Upper lobe of left lung (tissue), 6 donors: ENCODE measurements around the gene GLCE. TPM values are rescaled to one million over a fixed set of nuclear protein-coding genes. Genes with fewer than 3 reads are reported as not detected.

Source experiments
- ATAC-seq, 2 donors: fragments of 200-7000 bp; cut with Tn5 transposase; one replicate each; pipeline ENCODE4 v1.9.1; 2022; ENCODE audit warnings: mild to moderate bottlenecking in 2 of 2, moderate library complexity in 2 of 2; ENCODE audit not compliant: low FRiP score in 2 of 2
- DNase-seq, 2 donors: peaks; one replicate each; pipeline ENCODE4 v3.0.0-alpha.2; 2019 to 2020
- H3K27ac ChIP-seq, 4 donors: fragments of 200-600 bp; sonication (generic); one replicate each; pipeline ENCODE4 v1.5.1; 2016 to 2019
- H3K27me3 ChIP-seq, 4 donors: fragments of 200-600 bp; sonication (generic); one replicate each; pipeline ENCODE4 v1.5.1; 2017 to 2019
- H3K36me3 ChIP-seq, 4 donors: fragments of 200-600 bp; sonication (generic); one replicate each; pipeline ENCODE4 v1.5.1; 2016 to 2019
- H3K4me1 ChIP-seq, 4 donors: fragments of 200-600 bp; sonication (generic); one replicate each; pipeline ENCODE4 v1.5.1; 2018 to 2019
- H3K4me3 ChIP-seq, 4 donors: fragments of 200-600 bp; sonication (generic); one replicate each; pipeline ENCODE4 v1.5.1; 2017 to 2019; ENCODE audit warnings: mild to moderate bottlenecking in 2 of 4, moderate library complexity in 1 of 4
- H3K9me3 ChIP-seq, 4 donors: fragments of 200-600 bp; sonication (generic); one replicate each; pipeline ENCODE4 v1.5.1; 2018 to 2019
- CTCF ChIP-seq, 6 experiments: fragments of 450-650 bp in 4 of 6; fragments of 200-600 bp in 2 of 6; sonication (generic) in 2 of 6; IDR thresholded peaks; one replicate each; pipeline ENCODE4 v1.5.1; 2016 to 2019; ENCODE audit warnings: antibody characterized with exemption in 6 of 6
- EP300 ChIP-seq, 4 donors: sonication (generic); formaldehyde crosslinking; IDR thresholded peaks; one replicate each; pipeline ENCODE4 v1.5.1; 2017; ENCODE audit warnings: antibody characterized with exemption in 4 of 4, control low read depth in 2 of 4
- POLR2A ChIP-seq, 4 donors: fragments of 450-650 bp; IDR thresholded peaks; one replicate each; pipeline ENCODE4 v1.5.1; 2016 to 2017; ENCODE audit warnings: antibody characterized with exemption in 4 of 4, mild to moderate bottlenecking in 2 of 4
- POLR2AphosphoS5 ChIP-seq, 2 donors: sonication (generic); formaldehyde crosslinking; IDR thresholded peaks; one replicate each; pipeline ENCODE4 v1.5.1; 2017; ENCODE audit warnings: antibody characterized with exemption in 2 of 2
- WGBS, 2 donors: methylation state at CpG; one replicate each; pipeline ENCODE4 v1.1.5; 2017 to 2018; 5-methylcytosine and 5-hydroxymethylcytosine counted together
- total RNA-seq, 6 donors: library from RNA; depleted of rRNA in 4 of 6; stranded (reverse); fragments of >200 nt in 4 of 6; gene quantifications; one replicate each; pipeline versions ENCODE4 v1.1.0 to v1.2.1, GENCODE V29; 2016 to 2021
- donor health status: DM: no; HTN: no; CAD: no; lungs with moderate emphysema.
- donor health status: DM: no; HTN: yes; CAD: no; lungs with severe emphysema.

GLCE gene
- total RNA-seq, 6 donors from 2014 or later = 12.5 to 24.8 (median 17.2) TPM

GRCh38 chr15:69292826-69293420 lies 132.5 kb downstream of the GLCE start:
- Histone ChIP-seq H3K9me3 (no peaks in the 10 kb centered on the region), H3K36me3 (no peaks in the 10 kb centered on the region), H3K4me1 (peaks cover 27 to 33% (median 28%) of the 10 kb centered on the region in 4 donors), H3K4me3 (no peak overlapping the region), H3K27me3 (no peaks in the 10 kb centered on the region), H3K27ac (no peak overlapping the region)
- ATAC-seq (no peak), DNase-seq (no peak)
- TF ChIP-seq POLR2AphosphoS5 (IDR thresholded peaks at IDR 0.05) = no peak
- TF ChIP-seq POLR2A (IDR thresholded peaks at IDR 0.05) = no peak
- TF ChIP-seq EP300 (IDR thresholded peaks at IDR 0.05) = no peak
- 91 to 93% methylated on average over 10 of the region's 10 CpGs for WGBS, 2 donors

- Histone ChIP-seq H3K27ac (no peak overlapping the region), H3K4me3 (no peak overlapping the region), H3K4me1 (peaks cover 21 to 32% (median 26%) of the 10 kb centered on the region in 4 donors), H3K27me3 (peaks cover 0 to 5% (median 2%) of the 10 kb centered on the region in 4 donors), H3K36me3 (no peaks in the 10 kb centered on the region), H3K9me3 (no peaks in the 10 kb centered on the region)
- TF ChIP-seq CTCF (IDR thresholded peaks at IDR 0.05) = no peak
- no peak for TF ChIP-seq POLR2AphosphoS5 (IDR thresholded peaks at IDR 0.05)
- TF ChIP-seq EP300 (IDR thresholded peaks at IDR 0.05) = no peak
- TF ChIP-seq POLR2A (IDR thresholded peaks at IDR 0.05) = no peak
- DNase-seq (no peak), ATAC-seq (no peak)
- 95 to 97% methylated on average over 11 of the region's 11 CpGs for WGBS, 2 donors
These were observed 133.5 kb downstream of the GLCE start for GRCh38 chr15:69293741-69294615.

- H3K4me1 ChIP-seq = peaks cover 5 to 19% (median 14%) of the 10 kb centered on the region in 4 donors
- H3K9me3 ChIP-seq = no peaks in the 10 kb centered on the region
- no peak for ATAC-seq
- WGBS, 2 donors = 83 to 93% methylated on average over 6 of the region's 6 CpGs
- H3K36me3 ChIP-seq = no peaks in the 10 kb centered on the region
- H3K4me3 ChIP-seq = peak overlapping the region in 3 of 4 donors; percentile 58 to 81 (median 64)
- no peak for DNase-seq
- peak overlapping the region in 1 of 4 donors; percentile 18 for H3K27ac ChIP-seq
- TF ChIP-seq POLR2A (IDR thresholded peaks at IDR 0.05) (no peak), CTCF (IDR thresholded peaks at IDR 0.05) (no peak), POLR2AphosphoS5 (IDR thresholded peaks at IDR 0.05) (no peak), EP300 (IDR thresholded peaks at IDR 0.05) (no peak)
- peaks cover 0 to 12% (median 5%) of the 10 kb centered on the region in 4 donors for H3K27me3 ChIP-seq
These were observed 136.2 kb downstream of the GLCE start for GRCh38 chr15:69296606-69297005.

- TF ChIP-seq POLR2A (IDR thresholded peaks at IDR 0.05) = no peak
- no peak for TF ChIP-seq POLR2AphosphoS5 (IDR thresholded peaks at IDR 0.05)
- no peak for TF ChIP-seq EP300 (IDR thresholded peaks at IDR 0.05)
- TF ChIP-seq CTCF (IDR thresholded peaks at IDR 0.05) = no peak
- ATAC-seq (no peak), DNase-seq (no peak)
- H3K27ac ChIP-seq = peak overlapping the region; percentile 51 to 76 (median 65)
- peaks cover 5 to 19% (median 11%) of the 10 kb centered on the region in 4 donors for H3K4me1 ChIP-seq
- H3K4me3 ChIP-seq = peak overlapping the region in 3 of 4 donors; percentile 58 to 81 (median 64)
- H3K36me3 ChIP-seq = no peaks in the 10 kb centered on the region
- WGBS, 2 donors = 78 to 80% methylated on average over 10 of the region's 10 CpGs
- H3K27me3 ChIP-seq = peaks cover 0 to 12% (median 5%) of the 10 kb centered on the region in 4 donors
- H3K9me3 ChIP-seq = no peaks in the 10 kb centered on the region
These were observed 137.4 kb downstream of the GLCE start for GRCh38 chr15:69297642-69298353.

GRCh38 chr15:69298354-69298696 lies 137.9 kb downstream of the GLCE start:
- H3K27me3 ChIP-seq = peaks cover 0 to 12% (median 5%) of the 10 kb centered on the region in 4 donors
- peaks cover 5 to 19% (median 11%) of the 10 kb centered on the region in 4 donors for H3K4me1 ChIP-seq
- H3K36me3 ChIP-seq = no peaks in the 10 kb centered on the region
- WGBS, 2 donors = 46 to 50% methylated on average over 10 to 15 of the region's 15 CpGs
- no peaks in the 10 kb centered on the region for H3K9me3 ChIP-seq
- H3K27ac ChIP-seq = peak overlapping the region; percentile 51 to 76 (median 65)
- no peak for TF ChIP-seq POLR2AphosphoS5 (IDR thresholded peaks at IDR 0.05)
- TF ChIP-seq CTCF (IDR thresholded peaks at IDR 0.05) = no peak
- TF ChIP-seq POLR2A (IDR thresholded peaks at IDR 0.05) = no peak
- TF ChIP-seq EP300 (IDR thresholded peaks at IDR 0.05) = no peak
- peak in 1 of 2 donors; percentile 61 for DNase-seq
- peak overlapping the region in 3 of 4 donors; percentile 58 to 81 (median 64) for H3K4me3 ChIP-seq
- ATAC-seq = peak in 1 of 2 donors; percentile 31
